Kidney tubule cell (primary cell): ENCODE data around the gene MNAT1.
"Not testable (repeated sequence)": the region's sequence is repeated elsewhere in the genome, so short reads cannot be mapped to it uniquely, and the experiment has no call there.

ENCODE experiments used
- DNase-seq: peaks from one replicate; pipeline ENCODE4 v3.0.0-alpha.2; 2018; ENCODE audit warnings: low spot score

The MNAT1 gene

GRCh38 chr14:60734465-60735242 is at the start of gene MNAT1:
Gene MNAT1 (plus strand): TSS chr14:60734761. CDS start chr14:60734863, 102 bp downstream.
- DNase-seq, result peak; percentile 85

GRCh38 chr14:60686865-60687264 is 47.7 kb upstream of the MNAT1 start:
- DNase-seq, result no peak

- peak; percentile 5 for DNase-seq
These were observed 43.0 kb upstream of the MNAT1 start for GRCh38 chr14:60691383-60692113.

GRCh38 chr14:60695327-60695726 is 39.2 kb upstream of the MNAT1 start:
- no peak for DNase-seq

- DNase-seq, result no peak
These were observed 34.0 kb upstream of the MNAT1 start for GRCh38 chr14:60700598-60700997.

GRCh38 chr14:60705100-60705499 is 29.5 kb upstream of the MNAT1 start:
- no peak for DNase-seq

- DNase-seq, result no peak
These were observed 26.7 kb upstream of the MNAT1 start for GRCh38 chr14:60707858-60708257.

- no peak for DNase-seq
These were observed 24.1 kb upstream of the MNAT1 start for GRCh38 chr14:60710494-60710893.

- no peak for DNase-seq
These were observed 21.0 kb upstream of the MNAT1 start for GRCh38 chr14:60713513-60713912.

- no peak for DNase-seq
These were observed 14.2 kb upstream of the MNAT1 start for GRCh38 chr14:60720391-60720790.

GRCh38 chr14:60720962-60721325 is 13.6 kb upstream of the MNAT1 start:
- no peak for DNase-seq

GRCh38 chr14:60721326-60722106 is 13.0 kb upstream of the MNAT1 start:
- peak; percentile 69 for DNase-seq

GRCh38 chr14:60722107-60722356 is 12.5 kb upstream of the MNAT1 start:
- no peak for DNase-seq

- peak; percentile 66 for DNase-seq
These were observed 12.0 kb upstream of the MNAT1 start for GRCh38 chr14:60722357-60723115.

- peak; percentile 65 for DNase-seq
These were observed 11.2 kb upstream of the MNAT1 start for GRCh38 chr14:60723116-60723906.

GRCh38 chr14:60723907-60724618 is 10.5 kb upstream of the MNAT1 start, which contains the start of gene SIX4:
Gene SIX4 (minus strand): TSS chr14:60724351. CDS start chr14:60724074, 277 bp downstream.
- peak; percentile 91 for DNase-seq

GRCh38 chr14:60731291-60731690 is 3.3 kb upstream of the MNAT1 start:
- DNase-seq, result not testable (repeated sequence)

- no peak for DNase-seq
These were observed 1.6 kb upstream of the MNAT1 start for GRCh38 chr14:60732840-60733483.

- peak; percentile 19 for DNase-seq
These were observed 855 bp downstream of the MNAT1 start for GRCh38 chr14:60735416-60735815.

GRCh38 chr14:60736494-60736893 is 1.9 kb downstream of the MNAT1 start:
- DNase-seq, result peak; percentile 65
